NB4 (cell line): ENCODE measurements around the gene SMAD9.

Experiments used
- MYC ChIP-seq: IDR thresholded peaks from 2 replicates; pipeline ENCODE4 v1.6.1; 2011; ENCODE audit warnings: low read depth, low read length
- POLR2A ChIP-seq: IDR thresholded peaks from 2 replicates; pipeline ENCODE4 v1.6.1; 2011; ENCODE audit warnings: mild to moderate bottlenecking; ENCODE audit not compliant: insufficient read length; ENCODE audit errors: extremely low read depth
- TF ChIP-seq, protein P1 (sequence below): IDR thresholded peaks from one replicate; pipeline ENCODE4 v1.5.1; 2012; ENCODE audit warnings: low read depth, low read length
- TF ChIP-seq, protein P2 (sequence below): IDR thresholded peaks from 2 replicates; pipeline ENCODE4 v1.6.1; 2011; ENCODE audit warnings: low read depth, low read length

DNA sequence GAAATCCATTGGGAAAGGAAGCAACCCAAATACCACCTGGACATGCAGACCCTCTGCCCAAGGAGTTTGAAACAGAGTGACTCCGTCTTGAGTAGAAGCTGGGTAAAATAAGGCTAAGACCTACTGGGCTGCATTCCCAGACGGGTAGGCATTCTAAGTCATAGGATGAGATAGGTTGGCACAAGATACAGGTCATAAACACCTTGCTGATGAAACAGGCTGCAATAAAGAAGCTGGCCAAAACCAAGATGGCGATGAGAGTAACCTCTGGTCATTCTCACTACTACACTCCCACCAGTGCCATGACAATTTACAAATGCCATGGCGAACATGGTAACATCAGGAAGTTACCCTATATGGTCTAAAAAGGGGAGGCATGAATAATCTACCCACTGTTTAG is 60.8 kb downstream of the SMAD9 start:
- TF ChIP-seq, protein P1, sequence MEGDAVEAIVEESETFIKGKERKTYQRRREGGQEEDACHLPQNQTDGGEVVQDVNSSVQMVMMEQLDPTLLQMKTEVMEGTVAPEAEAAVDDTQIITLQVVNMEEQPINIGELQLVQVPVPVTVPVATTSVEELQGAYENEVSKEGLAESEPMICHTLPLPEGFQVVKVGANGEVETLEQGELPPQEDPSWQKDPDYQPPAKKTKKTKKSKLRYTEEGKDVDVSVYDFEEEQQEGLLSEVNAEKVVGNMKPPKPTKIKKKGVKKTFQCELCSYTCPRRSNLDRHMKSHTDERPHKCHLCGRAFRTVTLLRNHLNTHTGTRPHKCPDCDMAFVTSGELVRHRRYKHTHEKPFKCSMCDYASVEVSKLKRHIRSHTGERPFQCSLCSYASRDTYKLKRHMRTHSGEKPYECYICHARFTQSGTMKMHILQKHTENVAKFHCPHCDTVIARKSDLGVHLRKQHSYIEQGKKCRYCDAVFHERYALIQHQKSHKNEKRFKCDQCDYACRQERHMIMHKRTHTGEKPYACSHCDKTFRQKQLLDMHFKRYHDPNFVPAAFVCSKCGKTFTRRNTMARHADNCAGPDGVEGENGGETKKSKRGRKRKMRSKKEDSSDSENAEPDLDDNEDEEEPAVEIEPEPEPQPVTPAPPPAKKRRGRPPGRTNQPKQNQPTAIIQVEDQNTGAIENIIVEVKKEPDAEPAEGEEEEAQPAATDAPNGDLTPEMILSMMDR: no peak
- no peak for TF ChIP-seq POLR2A
- TF ChIP-seq, protein P2, sequence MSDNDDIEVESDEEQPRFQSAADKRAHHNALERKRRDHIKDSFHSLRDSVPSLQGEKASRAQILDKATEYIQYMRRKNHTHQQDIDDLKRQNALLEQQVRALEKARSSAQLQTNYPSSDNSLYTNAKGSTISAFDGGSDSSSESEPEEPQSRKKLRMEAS: no peak
- no peak for TF ChIP-seq MYC
